Peyer's patch (tissue), 4 donors: ENCODE results near the gene TNFRSF4. TPM values are rescaled to one million over a fixed set of nuclear protein-coding genes. Genes with fewer than 3 reads are reported as not detected.
A peak's percentile ranks its signal among the peaks of the same experiment; 100 is the strongest.

Experiments
- DNase-seq, 3 donors: peaks; one replicate each; pipeline ENCODE4 v3.0.0-alpha.2; 2017 to 2019
- H3K27ac ChIP-seq, 4 donors: fragments of 200-600 bp; sonication (generic); one replicate each; pipeline ENCODE4 v1.5.1; 2016 to 2019
- H3K27me3 ChIP-seq, 2 donors: fragments of 200-600 bp; sonication (generic); one replicate each; pipeline ENCODE4 v1.5.1; 2019
- H3K36me3 ChIP-seq, 3 donors: fragments of 200-600 bp; sonication (generic); one replicate each; pipeline ENCODE4 v1.5.1; 2016 to 2019
- H3K4me1 ChIP-seq, 4 donors: fragments of 200-600 bp; sonication (generic); one replicate each; pipeline ENCODE4 v1.5.1; 2016 to 2019
- H3K4me3 ChIP-seq, 4 donors: fragments of 200-600 bp; sonication (generic); 1 replicate in 3 of 4; 2 replicates in 1 of 4; pipeline ENCODE4 v1.5.1; 2016 to 2019; ENCODE audit warnings: mild to moderate bottlenecking in 1 of 4
- H3K9me3 ChIP-seq, 4 donors: fragments of 200-600 bp; sonication (generic); one replicate each; pipeline ENCODE4 v1.5.1; 2016 to 2019; ENCODE audit warnings: mild to moderate bottlenecking in 1 of 4
- POLR2A ChIP-seq, 2 donors: fragments of 450-650 bp; IDR thresholded peaks; one replicate each; pipeline ENCODE4 v1.5.1; 2017; ENCODE audit warnings: antibody characterized with exemption in 2 of 2, mild to moderate bottlenecking in 2 of 2, moderate library complexity in 2 of 2
- total RNA-seq, 4 donors: library from RNA; depleted of rRNA; stranded (reverse); fragments of >200 nt; gene quantifications; one replicate each; pipeline ENCODE4 v1.1.0, GENCODE V29; 2016
- TF ChIP-seq, protein P1 (sequence below), 6 experiments: fragments of 450-650 bp in 4 of 6; fragments of 200-600 bp in 2 of 6; sonication (generic) in 1 of 6; IDR thresholded peaks; one replicate each; pipeline ENCODE4 v1.5.1; 2017 to 2019; ENCODE audit warnings: antibody characterized with exemption in 6 of 6, mild to moderate bottlenecking in 3 of 6, moderate library complexity in 1 of 6

Gene TNFRSF4
- total RNA-seq, 4 donors from 2014 or later: 1.6 to 9.1 (median 2.8) TPM; not detected in 1

DNA sequence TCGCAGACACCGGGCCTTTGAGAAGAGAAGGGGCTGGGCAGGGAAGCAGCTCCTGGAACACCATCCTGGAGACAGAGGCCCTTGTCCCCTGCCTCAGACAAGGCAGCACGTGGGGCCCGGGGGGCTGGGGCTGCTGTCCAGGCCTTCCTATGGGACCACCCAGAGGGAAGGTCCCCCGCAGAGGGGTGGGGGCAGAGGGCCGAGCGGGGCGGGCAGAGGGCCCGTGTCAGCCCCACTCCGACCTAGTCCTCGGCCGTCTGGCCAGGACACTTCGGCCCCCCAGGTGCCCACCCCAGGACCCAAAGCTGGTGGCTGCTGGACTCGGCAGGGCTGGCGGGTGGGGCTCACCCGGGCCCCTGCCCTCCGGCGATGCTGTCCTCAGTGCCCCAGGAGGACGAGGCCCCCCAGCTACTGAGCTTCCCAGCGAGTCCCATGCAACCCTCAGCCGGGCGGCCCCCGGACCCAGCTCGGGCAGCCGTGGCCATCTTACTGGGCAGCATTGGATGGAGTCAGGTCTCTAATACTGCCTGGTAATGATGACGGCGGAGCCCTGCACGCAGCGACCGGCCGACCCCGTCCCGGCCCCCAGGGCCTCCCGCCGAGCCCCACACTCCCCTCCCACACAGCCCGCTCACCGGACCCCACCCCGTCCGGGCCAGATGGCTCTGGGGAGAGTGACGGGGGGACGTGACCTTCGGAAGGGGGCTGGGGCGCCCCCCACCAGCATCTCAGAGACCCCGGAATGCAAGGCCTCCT is 47.1 kb downstream of the TNFRSF4 start:
- peaks cover 0 to 3% (median 0%) of the 10 kb centered on the region in 3 donors for H3K36me3 ChIP-seq
- H3K4me1 ChIP-seq: peaks cover 0 to 32% (median 7%) of the 10 kb centered on the region in 4 donors
- peak overlapping the region in 2 of 4 donors; percentile 71 to 73 for H3K4me3 ChIP-seq
- no peaks in the 10 kb centered on the region for H3K9me3 ChIP-seq
- H3K27ac ChIP-seq: peak overlapping the region in 3 of 4 donors; percentile 2 to 96 (median 94)
- TF ChIP-seq, protein P1, sequence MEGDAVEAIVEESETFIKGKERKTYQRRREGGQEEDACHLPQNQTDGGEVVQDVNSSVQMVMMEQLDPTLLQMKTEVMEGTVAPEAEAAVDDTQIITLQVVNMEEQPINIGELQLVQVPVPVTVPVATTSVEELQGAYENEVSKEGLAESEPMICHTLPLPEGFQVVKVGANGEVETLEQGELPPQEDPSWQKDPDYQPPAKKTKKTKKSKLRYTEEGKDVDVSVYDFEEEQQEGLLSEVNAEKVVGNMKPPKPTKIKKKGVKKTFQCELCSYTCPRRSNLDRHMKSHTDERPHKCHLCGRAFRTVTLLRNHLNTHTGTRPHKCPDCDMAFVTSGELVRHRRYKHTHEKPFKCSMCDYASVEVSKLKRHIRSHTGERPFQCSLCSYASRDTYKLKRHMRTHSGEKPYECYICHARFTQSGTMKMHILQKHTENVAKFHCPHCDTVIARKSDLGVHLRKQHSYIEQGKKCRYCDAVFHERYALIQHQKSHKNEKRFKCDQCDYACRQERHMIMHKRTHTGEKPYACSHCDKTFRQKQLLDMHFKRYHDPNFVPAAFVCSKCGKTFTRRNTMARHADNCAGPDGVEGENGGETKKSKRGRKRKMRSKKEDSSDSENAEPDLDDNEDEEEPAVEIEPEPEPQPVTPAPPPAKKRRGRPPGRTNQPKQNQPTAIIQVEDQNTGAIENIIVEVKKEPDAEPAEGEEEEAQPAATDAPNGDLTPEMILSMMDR (IDR thresholded peaks at IDR 0.05): no peak
- peak in 1 of 3 donors; percentile 53 for DNase-seq
- H3K27me3 ChIP-seq: no peaks in the 10 kb centered on the region

DNA sequence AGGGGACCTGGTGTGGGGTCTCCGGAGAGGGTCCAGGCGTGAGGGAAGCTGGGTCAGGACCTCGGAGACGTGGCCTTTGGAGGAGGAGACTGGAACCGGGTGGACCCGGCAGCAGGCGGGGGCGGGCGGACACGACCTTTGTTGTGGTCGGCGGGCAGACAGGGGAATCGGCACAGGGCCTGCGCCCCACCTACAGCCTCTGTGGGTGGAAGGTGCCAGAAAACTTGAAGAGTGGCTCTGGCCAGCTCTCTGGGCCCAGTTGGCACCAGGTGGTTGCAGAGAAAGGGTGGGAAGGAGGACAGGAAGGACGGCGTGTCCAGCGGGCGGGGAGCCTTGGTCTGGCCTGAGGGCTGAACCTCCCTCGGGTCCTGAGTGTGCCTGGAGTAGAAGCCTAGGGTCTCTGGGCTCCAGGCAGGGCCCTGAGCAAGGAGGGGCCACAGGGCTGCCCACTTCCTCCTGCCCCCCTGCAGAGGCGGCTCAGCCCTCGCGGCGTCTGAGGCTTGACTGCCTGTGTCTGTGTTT is 48.0 kb downstream of the TNFRSF4 start:
- Histone ChIP-seq H3K4me1 (peaks cover 0 to 38% (median 4%) of the 10 kb centered on the region in 4 donors), H3K27ac (peak overlapping the region in 3 of 4 donors; percentile 81 to 96 (median 94)), H3K4me3 (peak overlapping the region in 3 of 4 donors; percentile 35 to 73 (median 71)), H3K27me3 (no peaks in the 10 kb centered on the region), H3K9me3 (no peaks in the 10 kb centered on the region), H3K36me3 (peaks cover 0 to 3% (median 0%) of the 10 kb centered on the region in 3 donors)
- DNase-seq: peak in 1 of 3 donors; percentile 71
- no peak for TF ChIP-seq POLR2A (IDR thresholded peaks at IDR 0.05)
- TF ChIP-seq, protein P1 (IDR thresholded peaks at IDR 0.05): no peak

GRCh38 chr1:1165485-1165884 is 48.5 kb downstream of the TNFRSF4 start:
- Histone ChIP-seq H3K27ac (peak overlapping the region in 3 of 4 donors; percentile 81 to 96 (median 94)), H3K9me3 (no peaks in the 10 kb centered on the region), H3K4me1 (peaks cover 0 to 43% (median 3%) of the 10 kb centered on the region in 4 donors), H3K4me3 (peak overlapping the region in 3 of 4 donors; percentile 35 to 73 (median 71)), H3K36me3 (peaks cover 0 to 3% (median 0%) of the 10 kb centered on the region in 3 donors), H3K27me3 (no peaks in the 10 kb centered on the region)
- DNase-seq: peak in 1 of 3 donors; percentile 55
- TF ChIP-seq, protein P1 (IDR thresholded peaks at IDR 0.05): no peak
- TF ChIP-seq POLR2A (IDR thresholded peaks at IDR 0.05): no peak

GRCh38 chr1:1164701-1165451 is 49.1 kb downstream of the TNFRSF4 start:
- Histone ChIP-seq H3K4me1 (peaks cover 0 to 49% (median 0%) of the 10 kb centered on the region in 4 donors), H3K36me3 (peaks cover 0 to 3% (median 0%) of the 10 kb centered on the region in 3 donors), H3K27ac (peak overlapping the region in 3 of 4 donors; percentile 81 to 96 (median 94)), H3K27me3 (no peaks in the 10 kb centered on the region), H3K4me3 (peak overlapping the region in 3 of 4 donors; percentile 35 to 73 (median 71)), H3K9me3 (no peaks in the 10 kb centered on the region)
- DNase-seq: peak in 2 of 3 donors; percentile 83 to 84
- TF ChIP-seq, protein P1 (IDR thresholded peaks at IDR 0.05): no peak
- TF ChIP-seq POLR2A (IDR thresholded peaks at IDR 0.05): peak; percentile 57 to 71

DNA sequence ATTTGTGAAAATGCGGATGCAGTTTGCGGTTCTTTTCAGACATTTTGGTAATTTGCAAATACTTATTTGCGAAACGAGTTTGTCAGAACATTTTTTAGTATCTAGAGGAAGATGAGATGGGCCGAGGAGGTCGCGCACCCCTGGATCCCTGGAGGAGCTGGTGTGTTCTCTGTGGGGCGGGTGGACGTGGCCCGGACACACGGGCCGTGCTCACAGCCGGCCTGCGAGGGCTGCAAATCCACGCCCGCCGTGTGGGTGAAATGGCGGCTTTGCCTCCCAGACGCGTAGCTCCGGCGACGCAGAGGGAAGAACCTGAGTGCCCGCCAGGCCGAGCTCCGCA is 49.6 kb downstream of the TNFRSF4 start:
- Histone ChIP-seq H3K27me3 (no peaks in the 10 kb centered on the region), H3K27ac (peak overlapping the region in 3 of 4 donors; percentile 81 to 96 (median 94)), H3K4me3 (peak overlapping the region in 3 of 4 donors; percentile 35 to 73 (median 71)), H3K36me3 (peaks cover 0 to 3% (median 0%) of the 10 kb centered on the region in 3 donors), H3K4me1 (peaks cover 0 to 55% (median 0%) of the 10 kb centered on the region in 4 donors), H3K9me3 (no peaks in the 10 kb centered on the region)
- no peak for TF ChIP-seq POLR2A (IDR thresholded peaks at IDR 0.05)
- TF ChIP-seq, protein P1 (IDR thresholded peaks at IDR 0.05): no peak
- DNase-seq: no peak
